HG03159 (cell line): ENCODE data around the gene CPNE4.

Experiments
- ATAC-seq: cut with Tn5 transposase; IDR thresholded peaks from one replicate; pipeline ENCODE4 v1.9.1; 2021; ENCODE audit warnings: mild to moderate bottlenecking, moderate library complexity; ENCODE audit not compliant: unreplicated experiment

Gene CPNE4

DNA sequence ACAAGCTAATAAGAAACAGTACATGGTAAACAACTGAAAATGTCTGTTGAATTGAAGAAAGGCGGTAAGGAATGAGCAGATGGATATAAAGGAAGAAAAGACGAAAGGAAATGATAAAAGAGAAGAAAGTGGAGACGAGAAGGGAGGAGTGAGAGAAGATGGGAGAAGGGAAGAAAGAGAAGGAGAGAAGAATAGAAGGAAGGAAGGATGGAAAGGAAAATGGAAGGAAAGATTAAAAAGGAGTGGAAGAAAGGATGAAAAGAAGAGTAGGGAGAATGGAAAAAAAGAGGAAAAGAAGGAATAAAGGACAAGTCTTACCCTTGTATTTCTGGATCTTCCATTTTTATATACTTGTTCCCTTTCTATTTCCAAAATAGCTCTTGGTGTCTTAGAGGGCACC lies 17.7 kb downstream of the CPNE4 start:
- ATAC-seq: no peak

GRCh38 chr3:132016061-132017041 lies 18.5 kb downstream of the CPNE4 start:
- ATAC-seq: no peak

DNA sequence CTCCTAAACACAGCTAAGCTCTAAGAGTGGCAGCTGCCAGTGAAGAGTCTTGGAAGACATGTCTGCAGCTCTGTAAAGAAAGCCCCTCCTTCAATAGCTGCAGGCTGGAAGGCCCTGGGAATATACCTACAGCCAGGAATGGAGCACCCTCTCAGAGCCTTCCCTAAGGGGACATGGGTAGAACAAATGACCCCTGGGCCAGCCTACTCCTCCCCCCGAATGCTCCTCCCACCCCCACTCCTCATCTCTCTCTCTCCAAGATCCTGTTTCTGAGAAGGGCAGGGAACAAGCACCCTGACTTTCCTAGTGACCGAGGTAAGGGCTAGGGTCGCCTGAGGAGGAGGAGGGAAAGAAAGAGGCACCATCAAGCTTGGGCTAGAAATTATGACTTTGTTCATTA lies 20.7 kb downstream of the CPNE4 start:
- ATAC-seq: no peak

DNA sequence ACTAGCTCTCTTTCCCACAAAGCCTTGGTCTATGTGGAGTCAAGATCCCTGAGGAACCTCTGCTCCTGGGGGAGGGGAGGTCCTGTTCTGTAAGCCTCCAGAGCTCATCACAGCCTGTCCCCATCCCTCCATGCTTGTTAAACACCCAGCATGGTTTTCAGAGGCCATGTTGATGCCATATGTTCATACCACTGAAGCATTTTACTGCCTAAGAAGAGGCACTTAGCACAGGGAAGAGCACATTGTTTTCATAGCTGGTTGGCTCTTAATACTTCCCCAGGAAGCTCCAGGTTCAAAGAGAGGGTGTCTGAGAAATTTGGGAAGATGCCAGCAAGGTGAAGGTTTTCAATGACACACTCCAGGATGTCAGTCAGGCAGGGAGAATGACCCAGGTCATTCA lies 25.6 kb downstream of the CPNE4 start:
- no peak for ATAC-seq

DNA sequence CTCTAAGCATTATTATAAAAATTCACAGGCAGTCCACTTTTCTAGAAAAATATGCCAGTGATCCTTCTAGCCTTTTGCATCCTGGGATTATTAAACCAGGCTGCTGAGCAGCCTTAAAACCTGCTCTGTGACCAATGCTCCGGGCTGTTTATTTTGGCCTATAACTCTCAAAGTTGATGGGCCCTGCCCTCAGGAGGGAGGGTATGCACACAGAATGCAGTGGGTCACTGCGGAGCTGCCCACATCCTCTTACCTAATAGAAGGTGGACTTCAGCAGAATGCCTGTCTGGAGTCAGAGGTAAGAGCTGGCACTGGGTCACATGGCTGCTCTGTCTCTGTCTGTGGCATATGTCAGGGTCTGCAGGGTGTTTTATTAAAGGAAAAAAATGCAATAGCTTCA lies 26.0 kb downstream of the CPNE4 start:
- ATAC-seq: no peak

DNA sequence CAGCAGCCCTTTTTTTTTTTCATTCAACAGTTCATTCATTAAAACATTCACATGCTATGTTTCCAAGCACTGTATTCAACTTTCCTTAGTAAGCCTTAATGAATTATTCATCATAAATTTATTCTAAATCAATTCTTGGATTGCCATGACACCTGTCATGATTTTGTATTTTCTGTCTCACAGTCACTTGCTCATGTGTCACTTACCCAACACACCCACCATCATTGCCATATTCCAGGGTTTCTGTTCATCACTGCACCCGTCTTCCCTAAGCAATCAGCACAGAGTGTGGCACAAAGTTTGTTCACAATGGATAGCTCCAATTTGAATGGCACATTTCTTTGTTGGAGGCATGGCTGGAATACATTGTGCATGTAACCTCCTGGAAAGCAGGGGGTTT lies 27.2 kb downstream of the CPNE4 start:
- ATAC-seq: no peak

GRCh38 chr3:132006605-132007204 lies 28.1 kb downstream of the CPNE4 start:
- ATAC-seq: no peak

- ATAC-seq: no peak
Measured at GRCh38 chr3:132004571-132004970, 30.2 kb downstream of the CPNE4 start.

DNA sequence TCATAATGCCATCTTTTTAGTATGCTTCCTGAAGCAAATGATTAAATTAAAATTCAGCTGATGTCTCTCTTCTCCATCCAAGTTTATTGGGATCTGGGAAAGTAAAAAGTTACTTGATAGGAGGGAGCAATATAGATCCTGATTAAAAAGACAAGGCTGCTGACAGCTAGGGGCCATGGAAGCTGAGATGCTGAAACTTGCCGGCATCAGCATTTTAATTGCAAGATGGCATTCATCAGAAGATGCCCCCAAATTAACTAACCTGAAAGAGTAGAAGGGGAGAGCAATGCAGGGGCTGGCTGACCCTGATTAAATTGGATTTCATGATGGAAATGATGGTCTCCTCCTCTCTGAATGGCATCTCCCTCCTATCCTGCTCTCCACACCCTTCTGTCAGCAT lies 31.1 kb downstream of the CPNE4 start:
- ATAC-seq: no peak

GRCh38 chr3:132001999-132002398 lies 32.8 kb downstream of the CPNE4 start:
- no peak for ATAC-seq

- no peak for ATAC-seq
Measured at GRCh38 chr3:132001036-132001435, 33.8 kb downstream of the CPNE4 start.

GRCh38 chr3:131998027-131998426 lies 36.8 kb downstream of the CPNE4 start:
- ATAC-seq: no peak

DNA sequence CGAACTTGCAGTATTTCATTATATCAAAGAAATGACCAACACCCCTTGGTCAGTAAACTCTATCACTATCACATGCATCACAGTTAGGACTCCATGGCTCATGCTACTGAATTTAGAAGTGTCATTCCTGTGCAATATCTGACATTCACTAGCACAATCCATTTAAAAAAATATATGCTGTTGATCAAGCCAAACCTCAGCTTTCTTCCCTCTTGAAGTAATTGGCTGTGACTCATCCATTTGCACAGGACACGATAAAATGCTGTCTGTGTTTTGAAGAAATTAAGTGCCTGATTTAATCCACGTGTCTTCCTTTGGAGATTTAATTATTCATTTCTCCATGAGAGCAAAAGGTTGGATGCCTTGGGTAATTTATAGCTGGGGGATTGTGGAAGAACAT lies 38.9 kb downstream of the CPNE4 start:
- ATAC-seq: no peak

DNA sequence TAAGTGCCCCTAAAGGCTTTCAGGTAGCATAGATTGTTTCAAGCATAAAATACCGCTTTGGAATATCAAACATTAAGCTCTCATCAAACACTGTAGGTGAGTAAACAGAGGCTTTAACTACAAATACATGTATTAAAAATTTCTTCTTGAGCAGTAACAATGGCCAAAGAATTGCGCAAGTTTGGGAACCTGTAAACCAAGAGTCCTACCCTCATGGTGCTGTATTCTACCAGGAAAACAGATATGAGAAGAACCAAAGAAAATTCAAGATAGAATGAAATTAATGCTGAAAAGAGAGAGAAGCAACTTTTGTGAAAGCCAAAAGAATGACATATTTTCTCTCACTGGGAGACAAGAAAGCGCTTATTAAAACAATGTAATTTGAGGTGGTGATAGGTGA lies 45.5 kb downstream of the CPNE4 start:
- ATAC-seq: no peak

DNA sequence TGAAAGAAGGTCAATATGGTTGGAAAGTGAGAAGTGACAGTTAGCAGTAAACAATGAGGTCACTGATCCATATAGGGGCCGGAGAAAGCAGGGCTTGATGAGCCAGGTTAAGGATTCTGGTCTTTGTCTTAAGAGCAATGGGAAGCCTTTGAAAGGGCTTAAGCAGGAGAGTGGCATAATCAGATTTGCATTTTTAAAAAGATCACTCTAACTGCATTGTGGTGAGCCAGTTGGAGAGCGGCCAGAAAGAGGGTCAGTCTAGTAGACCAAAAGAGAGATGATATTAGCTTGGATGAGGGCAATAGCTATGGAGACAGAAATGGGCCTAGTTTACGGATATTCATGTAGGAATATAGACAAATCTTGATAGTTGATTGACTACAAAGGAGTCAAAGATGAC lies 46.6 kb downstream of the CPNE4 start:
- no peak for ATAC-seq

- no peak for ATAC-seq
Measured at GRCh38 chr3:131983689-131984088, 51.1 kb downstream of the CPNE4 start.

- no peak for ATAC-seq
Measured at GRCh38 chr3:131981323-131981722, 53.5 kb downstream of the CPNE4 start.

DNA sequence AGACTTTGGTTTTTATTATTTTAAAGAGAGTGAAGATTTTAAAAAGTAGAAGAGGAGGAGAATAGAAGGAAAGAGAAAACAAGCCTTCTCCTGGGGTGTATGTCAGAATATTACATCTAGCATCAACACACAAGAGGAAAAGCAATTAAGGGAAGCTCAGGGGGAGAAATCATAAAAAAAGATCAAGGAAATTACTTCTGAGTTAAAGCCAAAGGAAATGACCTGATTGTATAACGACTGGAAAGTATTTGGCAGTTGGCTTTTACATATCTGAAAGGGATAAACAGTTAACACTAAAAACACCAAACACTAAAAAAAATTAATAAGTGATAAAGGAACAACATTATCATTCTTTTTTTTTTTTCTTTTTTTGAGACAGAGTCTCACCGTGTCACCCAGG lies 58.4 kb downstream of the CPNE4 start:
- no peak for ATAC-seq

DNA sequence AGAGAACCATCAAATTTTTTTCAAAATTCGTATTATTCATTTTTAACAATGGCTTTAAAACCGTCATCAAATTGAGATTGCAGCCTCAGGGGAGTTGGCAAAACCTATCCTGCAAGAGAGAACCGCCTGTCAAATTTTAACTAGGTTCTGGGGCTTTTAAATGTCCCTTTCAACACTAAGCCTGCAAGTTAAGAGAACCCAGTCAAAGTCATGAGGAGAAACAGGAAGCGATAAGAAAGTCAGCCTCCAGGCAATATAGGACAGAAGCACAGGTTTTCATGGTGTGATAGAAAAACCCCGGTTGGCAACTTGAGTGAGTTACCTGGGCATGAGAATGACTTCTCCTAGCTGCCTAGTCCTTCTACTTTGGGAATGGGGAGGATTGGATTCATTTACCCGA lies 59.8 kb downstream of the CPNE4 start:
- no peak for ATAC-seq

GRCh38 chr3:131973731-131974130 lies 61.1 kb downstream of the CPNE4 start:
- no peak for ATAC-seq

DNA sequence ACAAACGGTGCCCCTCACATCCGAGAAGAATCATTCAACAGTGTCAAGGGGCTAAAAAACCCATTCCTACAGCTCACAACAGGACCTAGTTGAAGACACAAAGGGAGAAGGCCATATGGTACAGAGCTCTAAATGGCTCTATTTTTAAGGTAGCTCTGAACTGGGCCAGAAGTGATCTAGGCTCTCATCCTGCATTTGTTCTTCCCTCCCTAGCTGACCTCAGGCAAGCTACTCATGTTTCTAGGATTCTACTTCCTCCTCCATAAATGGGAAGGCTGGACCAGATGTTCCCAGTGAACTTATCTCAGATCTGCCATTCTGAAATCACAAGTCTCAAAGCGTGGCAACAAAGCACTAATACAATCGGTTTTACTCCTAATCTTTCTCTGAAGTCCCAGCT lies 62.3 kb downstream of the CPNE4 start:
- ATAC-seq: no peak

- ATAC-seq: no peak
Measured at GRCh38 chr3:131972091-131972490, 62.7 kb downstream of the CPNE4 start.
